ENCODE measurements around the gene OPRL1. TPM values are rescaled to one million over a fixed set of nuclear protein-coding genes. Genes with fewer than 3 reads are reported as not detected.

Gene OPRL1
- total RNA-seq, 1 donor from 2014 or later: 1.9 TPM

- H3K27me3 ChIP-seq: peaks cover 15% of the 10 kb centered on the region
- intact Hi-C loops (cut with DNase I): no loop called here
These were observed 61.1 kb downstream of the OPRL1 start for GRCh38 chr20:64140956-64141355.

GRCh38 chr20:64142590-64142989 is 62.7 kb downstream of the OPRL1 start:
- Histone ChIP-seq H3K27ac (no peak overlapping the region), H3K36me3 (no peaks in the 10 kb centered on the region), H3K9me3 (peaks cover 6% of the 10 kb centered on the region), H3K4me3 (no peak overlapping the region), H3K4me1 (no peaks in the 10 kb centered on the region), H3K27me3 (peaks cover 24% of the 10 kb centered on the region)
- ATAC-seq (no peak), DNase-seq (no peak)
- intact Hi-C loops (cut with DNase I): no loop called here
- TF ChIP-seq CTCF (IDR thresholded peaks at IDR 0.05): no peak

More at GRCh38 chr20:64140956-64141355, 61.1 kb downstream of the OPRL1 start:
- Histone ChIP-seq H3K4me3 (no peak overlapping the region), H3K9me3 (peaks cover 6% of the 10 kb centered on the region), H3K36me3 (no peaks in the 10 kb centered on the region), H3K4me1 (no peaks in the 10 kb centered on the region), H3K27ac (no peak overlapping the region)
- ATAC-seq (no peak), DNase-seq (peak; percentile 43)
- no peak for TF ChIP-seq CTCF (IDR thresholded peaks at IDR 0.05)

GRCh38 chr20:64143018-64143801 is 63.3 kb downstream of the OPRL1 start:
- DNase-seq: peak; percentile 52
- Histone ChIP-seq H3K4me1 (no peaks in the 10 kb centered on the region), H3K9me3 (peaks cover 6% of the 10 kb centered on the region), H3K27me3 (peaks cover 27% of the 10 kb centered on the region), H3K27ac (no peak overlapping the region), H3K36me3 (no peaks in the 10 kb centered on the region), H3K4me3 (no peak overlapping the region)
- ATAC-seq: no peak
- intact Hi-C loops (cut with DNase I): no loop called here
- TF ChIP-seq CTCF (IDR thresholded peaks at IDR 0.05): no peak

- no peak overlapping the region for H3K27ac ChIP-seq
- H3K4me1 ChIP-seq: no peaks in the 10 kb centered on the region
- peaks cover 6% of the 10 kb centered on the region for H3K9me3 ChIP-seq
- TF ChIP-seq CTCF (IDR thresholded peaks at IDR 0.05): no peak
- no peak for DNase-seq
- peaks cover 27% of the 10 kb centered on the region for H3K27me3 ChIP-seq
- intact Hi-C loops (cut with DNase I): no loop called here
- H3K4me3 ChIP-seq: no peak overlapping the region
- ATAC-seq: no peak
- H3K36me3 ChIP-seq: no peaks in the 10 kb centered on the region
These were observed 64.4 kb downstream of the OPRL1 start for GRCh38 chr20:64144144-64144912.

DNA sequence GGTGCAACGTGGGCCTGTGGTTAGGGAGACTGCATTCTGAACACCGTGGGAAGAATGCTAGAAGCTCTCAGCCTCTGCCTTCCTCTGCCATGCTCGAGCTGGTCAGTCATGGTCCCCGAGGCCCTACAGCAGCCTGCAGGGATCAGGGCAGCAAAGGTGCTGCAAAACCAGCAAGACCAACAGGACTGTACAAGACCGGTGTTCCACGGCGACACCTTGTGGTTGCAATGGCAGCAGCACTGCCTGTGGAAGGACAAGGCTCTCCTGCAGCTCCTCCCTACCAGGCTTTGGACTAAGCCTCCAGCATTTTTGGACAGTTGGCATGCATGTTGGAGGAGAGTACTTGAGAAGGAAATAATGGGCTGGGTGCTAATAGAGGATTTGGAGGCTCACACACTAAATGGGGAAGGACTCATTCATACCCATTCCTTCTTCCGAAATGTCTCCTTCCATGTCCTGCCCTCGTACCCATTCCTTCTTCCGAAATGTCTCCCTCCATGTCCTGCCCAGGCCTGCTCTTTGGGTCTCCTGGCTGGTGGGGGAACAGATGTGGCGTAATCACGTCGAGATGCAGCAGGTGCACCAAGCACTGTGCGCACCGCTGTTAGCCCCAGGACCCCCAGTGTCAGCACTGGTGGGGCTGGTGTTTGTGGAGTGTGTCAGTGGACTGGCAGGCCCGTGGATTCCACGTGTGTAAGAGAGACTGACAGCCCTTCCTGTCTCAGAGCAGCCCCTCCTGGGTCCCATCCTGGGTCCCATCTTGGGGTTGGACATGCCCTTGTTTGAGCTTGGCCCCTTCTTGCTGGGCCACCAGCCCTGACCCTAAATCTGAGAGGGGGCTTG is 65.8 kb downstream of the OPRL1 start:
- no peak for TF ChIP-seq CTCF (IDR thresholded peaks at IDR 0.05)
- Histone ChIP-seq H3K4me1 (no peaks in the 10 kb centered on the region), H3K36me3 (no peaks in the 10 kb centered on the region), H3K4me3 (no peak overlapping the region), H3K9me3 (peaks cover 6% of the 10 kb centered on the region), H3K27ac (no peak overlapping the region), H3K27me3 (peaks cover 15% of the 10 kb centered on the region)
- no peak for ATAC-seq
- intact Hi-C loops (cut with DNase I): no loop called here
- peak; percentile 30 for DNase-seq

Measured in upper lobe of right lung (tissue), 1 donor.